HG03196 (cell line): Measurements from ENCODE around the gene NPFF.
A peak's percentile ranks its signal among the peaks of the same experiment; 100 is the strongest.
"Not testable (repeated sequence)": the region's sequence is repeated elsewhere in the genome, so short reads cannot be mapped to it uniquely, and the experiment has no call there.

ENCODE experiments used
- ATAC-seq: cut with Tn5 transposase; IDR thresholded peaks from one replicate; pipeline ENCODE4 v1.9.1; 2021; ENCODE audit not compliant: unreplicated experiment

NPFF gene

DNA sequence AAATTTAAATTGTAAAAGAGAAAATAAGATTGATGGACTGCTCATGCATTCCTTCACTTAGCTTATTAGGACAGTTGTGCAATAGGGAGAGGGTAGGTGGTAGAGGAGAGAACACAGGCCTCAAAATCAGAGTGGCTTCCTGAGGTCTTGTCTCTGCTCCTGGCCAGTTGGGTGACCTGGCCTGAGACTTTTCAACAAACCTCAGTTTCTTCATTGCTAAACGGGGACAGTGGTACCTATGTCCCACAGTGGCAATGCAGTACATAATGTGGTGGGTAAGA, 10.6 kb downstream of the NPFF start:
- ATAC-seq: no peak

DNA sequence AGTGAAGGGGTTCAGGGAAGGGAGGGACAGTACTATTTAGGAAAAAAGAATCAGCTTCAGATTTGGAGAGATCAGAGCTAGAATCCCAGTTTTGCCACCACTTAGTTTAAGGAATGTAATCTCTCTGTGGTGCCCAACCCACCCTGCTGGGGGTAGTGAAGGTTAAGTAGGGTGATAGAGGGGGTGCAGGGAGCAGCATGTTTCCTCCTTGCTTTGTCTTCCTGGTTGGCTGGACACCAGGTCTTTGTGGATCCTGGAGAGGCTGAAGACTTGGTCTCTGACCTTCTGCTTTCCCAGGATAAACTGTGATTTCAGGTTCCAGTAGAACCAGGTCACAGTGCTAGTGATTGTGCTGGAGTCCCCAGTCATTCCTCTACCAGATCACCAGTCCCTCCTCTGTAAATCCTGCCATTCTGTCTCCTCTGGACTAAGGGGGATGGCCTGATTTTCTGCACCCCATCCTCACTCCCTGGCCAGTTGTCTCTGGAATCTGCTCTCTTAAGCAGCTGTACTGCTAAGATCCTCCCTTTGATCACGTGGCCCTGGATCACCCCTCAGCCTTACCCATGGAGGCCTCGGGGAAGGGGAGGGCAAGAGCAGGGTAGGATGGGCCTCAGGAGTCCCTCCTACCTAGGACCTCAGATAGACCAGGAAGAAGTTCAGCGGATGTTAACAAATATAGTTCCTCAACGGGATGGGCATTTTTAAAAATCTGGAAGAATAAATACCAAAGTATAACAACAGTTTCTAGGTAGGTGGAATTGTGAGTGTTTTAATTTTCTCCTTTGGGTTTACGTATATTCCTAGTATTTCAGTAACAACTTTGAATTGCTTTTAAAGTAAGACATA, 11.2 kb downstream of the NPFF start:
- no peak for ATAC-seq

DNA sequence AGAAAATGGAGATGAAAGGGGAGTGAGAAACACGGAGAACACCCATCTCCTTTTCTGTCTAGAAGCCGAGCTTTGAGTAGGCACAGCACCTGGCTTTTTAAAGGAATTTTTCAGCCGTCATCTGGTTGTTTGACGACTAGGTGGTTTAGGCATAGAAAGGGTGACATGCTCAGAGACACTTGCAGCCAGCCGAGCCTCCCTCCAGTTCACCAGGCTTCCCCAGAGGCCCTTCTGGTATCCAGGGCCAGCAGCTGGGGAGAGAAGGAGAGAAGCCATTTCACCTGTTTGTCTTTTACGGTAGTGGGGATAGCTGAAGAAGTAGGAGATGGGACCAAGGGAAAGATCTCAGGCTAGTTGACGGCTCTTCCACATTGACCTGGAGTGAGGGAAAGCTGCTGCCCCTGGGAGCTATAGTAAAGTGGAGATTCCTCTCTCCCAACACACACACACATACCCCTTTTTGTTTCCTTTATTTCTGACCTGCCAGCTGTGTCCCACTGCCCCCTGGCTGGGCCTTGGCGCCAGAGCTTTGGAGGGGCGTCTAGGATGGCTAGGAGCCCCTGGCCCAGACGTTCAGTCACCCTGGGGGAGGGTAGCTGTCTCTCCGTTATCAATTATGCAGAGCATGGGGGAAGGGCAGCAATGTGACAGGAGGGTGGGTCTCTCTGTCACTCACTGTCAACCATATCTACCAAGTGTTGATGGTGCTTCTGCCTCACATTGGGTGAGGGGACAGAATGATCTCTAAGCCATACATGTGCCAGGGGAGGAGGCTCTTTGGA, 13.5 kb downstream of the NPFF start:
- ATAC-seq: no peak

DNA sequence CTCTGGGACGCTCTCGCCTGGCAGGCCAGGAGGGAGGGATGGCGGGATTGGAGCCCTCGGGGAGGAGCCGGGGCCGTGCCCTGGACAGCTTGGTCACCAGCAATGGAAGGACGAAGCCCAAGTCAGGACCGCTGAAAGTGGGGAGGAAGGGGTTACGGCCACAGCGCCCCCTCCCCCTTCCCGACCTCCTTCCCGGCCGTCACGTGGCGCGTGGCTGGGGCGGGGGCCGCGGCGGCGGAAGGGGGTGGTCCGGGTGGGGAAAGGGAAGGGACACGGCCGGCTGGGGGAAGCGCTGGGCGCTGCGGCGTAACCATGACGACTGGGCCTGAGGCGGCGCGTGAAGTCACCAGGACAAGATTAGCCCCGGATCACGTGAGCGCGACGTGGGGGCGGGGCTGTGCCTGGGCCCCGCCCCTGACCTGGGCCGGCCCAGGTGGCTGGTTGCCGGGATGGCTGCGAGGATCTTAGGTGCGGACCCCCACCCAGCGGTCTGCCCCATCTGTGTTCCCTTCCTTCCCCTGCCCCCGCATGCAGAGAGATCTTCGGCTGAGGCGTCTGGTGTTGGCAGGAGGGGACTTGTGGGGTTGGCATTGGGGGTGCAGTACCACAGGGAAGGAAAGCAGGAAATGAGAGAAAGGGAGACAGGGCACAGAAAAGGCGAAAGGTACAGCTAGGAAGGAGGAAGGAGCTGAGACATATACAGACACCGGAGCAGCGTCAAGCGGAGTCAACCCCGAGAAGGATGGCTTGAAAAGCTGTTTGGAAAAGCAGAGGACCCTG, 14.3 kb downstream of the NPFF start:
- peak; percentile 78 for ATAC-seq

DNA sequence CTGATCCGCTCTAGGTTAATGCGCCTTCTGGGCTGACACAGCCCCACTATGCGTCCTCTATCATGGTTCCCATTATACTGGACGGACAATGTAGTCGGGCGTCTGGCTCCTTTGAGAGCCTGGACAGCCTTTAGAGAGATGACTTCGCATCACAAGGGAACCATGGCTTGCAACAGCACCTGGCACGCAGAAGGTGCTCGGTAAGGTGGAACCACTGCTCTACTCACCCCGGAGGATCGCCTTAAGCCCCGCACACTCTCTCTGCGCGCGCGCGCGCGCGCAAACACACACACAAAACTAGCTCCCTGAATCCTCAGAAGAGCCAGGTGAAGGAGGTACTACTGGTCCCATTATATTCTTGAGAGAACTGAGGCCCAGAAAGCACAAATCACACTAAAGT, 15.1 kb downstream of the NPFF start:
- no peak for ATAC-seq

DNA sequence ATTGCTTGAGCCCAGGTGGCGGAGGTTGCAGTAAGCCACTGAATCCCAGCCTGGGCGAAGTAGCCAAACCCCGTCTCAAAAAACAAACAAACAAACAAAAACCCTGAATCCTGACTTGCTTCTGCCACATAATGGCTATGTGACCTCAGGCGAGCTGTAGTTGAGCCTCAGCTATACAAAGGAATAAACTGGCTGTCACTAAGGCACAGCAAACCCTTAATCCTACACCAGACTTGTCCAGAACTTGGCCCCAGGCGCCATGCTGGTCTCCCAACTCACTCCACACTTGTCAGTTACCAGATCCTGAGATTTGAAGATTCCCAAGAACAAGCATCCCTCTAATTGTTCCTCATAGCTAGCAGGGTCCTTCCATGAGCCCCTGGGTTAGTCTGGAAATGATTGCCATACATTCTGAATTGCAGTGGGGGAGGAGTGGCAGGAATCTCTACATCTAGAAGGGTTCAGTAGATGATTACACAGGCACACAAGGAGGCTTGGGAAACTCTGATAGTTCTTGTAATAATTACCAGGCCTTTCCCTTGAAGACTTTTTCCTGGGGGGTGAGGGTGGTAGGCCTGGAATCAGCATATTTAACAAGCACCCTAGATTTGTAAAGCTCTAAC, 17.9 kb downstream of the NPFF start:
- no peak for ATAC-seq

DNA sequence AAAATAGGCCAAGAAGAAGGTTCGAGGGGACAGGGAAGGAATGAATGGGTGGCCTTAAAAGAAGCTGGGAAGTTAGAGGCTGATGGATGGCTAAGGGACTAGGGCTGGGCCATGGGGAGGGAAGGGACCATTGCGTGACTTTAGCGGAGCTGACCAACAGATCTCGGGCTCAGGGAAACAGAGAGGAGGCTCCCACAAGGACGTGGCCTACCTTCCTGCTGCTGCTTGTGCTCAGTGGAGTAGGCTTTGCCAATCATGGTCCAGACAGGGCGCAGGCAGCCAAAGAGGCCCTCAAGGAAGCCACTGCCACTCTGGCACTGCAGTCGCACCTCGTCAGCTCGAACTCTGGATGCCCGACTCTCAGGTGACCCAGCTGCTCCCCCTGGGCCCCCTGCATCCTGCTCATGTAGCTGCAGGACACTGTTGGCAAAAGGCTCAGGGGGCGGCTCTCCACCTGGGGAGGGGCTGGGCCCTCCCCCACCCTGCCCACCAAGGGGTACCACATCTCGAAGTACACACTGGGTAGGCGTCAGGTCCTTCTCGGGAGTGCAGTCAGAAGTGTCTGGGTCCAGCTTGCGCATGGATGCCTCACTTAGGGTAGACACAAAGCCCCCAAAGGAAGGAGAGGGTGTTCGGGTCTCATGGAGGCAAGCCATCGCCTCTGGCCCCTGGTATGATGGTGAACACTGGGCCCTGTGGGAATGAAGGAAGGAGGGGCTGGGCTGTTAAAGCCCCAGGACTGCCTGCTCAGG, 20.4 kb downstream of the NPFF start:
- no peak for ATAC-seq

DNA sequence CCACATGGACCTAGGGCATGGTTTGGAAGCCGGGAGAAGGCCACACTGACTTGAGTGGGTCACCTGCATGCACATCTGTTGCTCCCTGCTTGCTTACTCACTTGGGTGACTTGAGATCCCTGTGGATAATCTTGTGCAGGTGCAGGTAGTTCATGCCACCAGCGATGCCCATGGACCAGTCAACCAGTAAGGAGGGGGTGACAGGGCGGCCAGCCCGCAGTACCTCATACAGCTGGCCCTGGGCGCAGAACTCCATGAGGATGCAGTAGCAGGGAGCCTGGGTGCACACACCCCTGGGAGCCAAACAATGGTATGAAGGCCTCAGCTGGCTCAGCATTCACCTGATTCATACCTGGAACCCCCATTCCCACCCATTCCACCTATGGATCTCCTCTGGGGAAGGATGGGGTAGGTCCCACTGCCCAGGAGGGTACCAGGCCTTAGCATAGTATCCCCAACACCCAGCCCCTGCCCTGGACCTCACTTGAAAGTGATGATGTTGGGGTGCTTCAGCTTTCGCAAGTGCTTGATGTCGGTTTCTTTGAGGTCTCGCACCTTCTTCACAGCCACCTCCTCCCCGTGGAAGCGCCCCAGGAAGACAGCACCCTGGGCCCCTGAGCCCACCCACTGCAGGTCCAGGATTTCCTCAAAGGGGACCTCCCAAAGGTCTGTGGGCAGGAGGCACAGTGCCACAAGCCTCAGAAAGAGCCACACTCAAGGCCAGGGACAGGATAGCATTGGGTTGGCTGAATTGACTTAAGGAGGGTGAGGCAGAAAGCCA, 21.1 kb downstream of the NPFF start:
- no peak for ATAC-seq

DNA sequence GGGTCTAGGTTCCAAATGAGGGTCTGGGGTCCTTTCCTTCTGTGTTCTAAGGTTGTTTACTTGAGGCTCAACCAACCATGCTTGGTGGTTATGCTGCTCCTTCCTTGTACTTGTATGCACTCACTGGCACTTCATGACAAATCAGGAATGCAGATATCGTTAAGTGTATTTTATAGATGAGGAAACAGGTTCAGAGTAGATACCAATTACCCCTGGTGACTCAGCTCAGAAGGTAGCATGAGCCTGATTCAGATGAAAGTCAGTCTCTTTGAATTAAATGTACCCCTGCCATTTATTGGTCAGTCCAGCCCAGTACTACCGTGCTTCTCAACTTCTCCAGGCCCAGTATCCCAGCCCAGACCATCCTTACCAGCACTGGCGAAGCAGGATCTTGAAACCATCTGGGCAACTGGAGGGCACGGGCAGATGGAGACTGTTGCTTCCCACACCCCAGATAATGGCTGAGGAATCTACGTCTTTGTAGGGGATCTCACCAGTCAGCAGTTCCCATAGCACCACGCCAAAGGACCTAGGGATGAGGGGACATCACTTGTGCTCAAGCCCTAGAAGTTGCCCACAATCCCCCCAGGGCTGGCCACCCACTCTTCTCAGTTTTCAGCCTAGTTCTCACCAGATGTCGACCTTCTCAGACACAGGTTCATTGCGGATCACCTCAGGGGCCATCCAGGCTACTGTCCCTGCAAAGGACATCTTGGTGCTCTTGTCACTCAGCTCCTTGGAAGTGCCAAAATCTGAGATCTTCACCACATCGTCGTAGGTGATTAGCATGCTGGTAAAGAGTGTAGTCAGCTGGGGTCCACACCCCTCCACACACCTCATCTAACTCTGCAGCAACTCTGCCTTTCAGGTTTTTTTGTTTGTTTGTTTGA, 22.4 kb downstream of the NPFF start:
- ATAC-seq: no peak

DNA sequence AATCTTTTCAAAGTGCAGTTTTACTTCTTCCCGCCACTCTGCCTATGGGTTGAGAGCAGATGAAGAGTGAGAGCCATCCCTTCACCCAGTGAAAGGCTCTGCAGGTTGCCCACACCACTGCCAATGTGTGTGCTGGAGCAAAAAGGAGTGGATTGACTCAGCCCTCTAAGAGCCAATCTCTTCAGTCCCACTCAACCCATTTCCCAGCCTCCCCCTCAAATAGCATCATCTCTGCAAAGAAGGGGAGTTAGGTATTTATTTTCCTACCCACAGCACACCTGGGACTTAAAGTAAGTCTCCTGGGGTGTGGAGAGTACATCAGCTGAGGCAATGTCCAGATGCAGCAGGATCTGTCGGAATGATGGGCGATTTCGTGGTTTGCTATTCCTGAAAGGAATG, 23.3 kb downstream of the NPFF start:
- no peak for ATAC-seq

DNA sequence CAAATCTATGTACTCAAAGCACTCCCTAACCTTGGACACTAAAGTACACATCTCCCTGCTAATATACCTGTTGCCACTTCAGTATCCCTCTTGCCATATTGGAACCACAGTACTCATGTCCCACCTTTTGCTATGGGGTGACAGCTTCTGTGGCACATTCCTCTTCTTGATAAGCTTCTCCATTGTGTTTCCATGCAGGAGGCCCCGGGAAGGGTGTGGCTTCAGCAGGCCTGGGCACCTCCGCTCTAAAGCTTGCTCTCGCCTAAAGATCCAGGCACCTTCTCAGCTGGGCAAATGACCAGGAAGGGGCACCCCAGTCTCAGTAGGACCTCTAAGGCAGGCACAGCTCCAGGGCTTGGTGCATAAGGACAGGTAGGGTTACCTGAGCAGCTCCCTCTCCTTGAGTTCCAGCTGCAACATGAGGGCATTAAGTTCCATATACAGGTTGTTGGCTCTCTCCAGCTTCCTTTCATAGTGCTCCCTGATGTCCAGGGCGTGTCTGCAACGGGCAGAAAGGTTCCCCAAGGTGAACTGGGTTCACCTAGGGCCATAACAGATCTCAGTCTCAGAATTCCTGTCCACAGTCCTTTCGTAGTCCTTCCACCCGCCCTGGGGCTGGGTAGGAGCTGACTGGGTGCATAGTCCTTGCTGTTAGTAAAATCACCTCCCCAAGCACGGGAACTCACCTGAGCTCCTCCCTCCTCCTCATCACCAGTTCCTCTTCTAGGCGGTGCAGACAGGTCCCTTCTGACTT, 23.9 kb downstream of the NPFF start:
- ATAC-seq: no peak

DNA sequence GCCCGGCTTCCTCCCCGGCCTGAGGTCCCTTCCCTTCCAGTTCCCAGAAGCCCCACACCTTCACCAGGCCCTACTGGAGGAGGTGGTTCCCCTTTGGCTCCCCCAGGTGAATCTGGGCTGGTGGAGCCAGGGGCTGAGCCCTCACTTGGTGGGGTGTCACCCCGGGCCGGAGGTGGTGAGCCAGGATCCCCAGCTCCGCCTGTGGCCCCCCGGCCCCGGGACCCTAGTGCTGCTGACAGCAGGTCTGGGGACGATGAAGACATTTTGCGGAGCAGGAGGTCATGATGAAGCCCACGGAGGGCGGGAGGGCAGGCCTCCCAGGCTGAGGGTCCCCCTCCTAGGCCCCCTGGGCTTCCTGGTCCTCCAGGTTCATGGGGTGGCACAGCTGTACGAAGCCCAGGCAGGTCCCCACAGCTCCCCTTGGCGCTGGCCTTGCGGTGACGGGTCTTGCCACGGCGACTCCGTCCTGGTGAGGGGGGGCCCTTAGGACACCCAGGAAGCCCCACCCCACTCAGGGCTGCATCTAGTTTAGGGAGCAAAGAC, 24.6 kb downstream of the NPFF start:
- ATAC-seq: no peak

DNA sequence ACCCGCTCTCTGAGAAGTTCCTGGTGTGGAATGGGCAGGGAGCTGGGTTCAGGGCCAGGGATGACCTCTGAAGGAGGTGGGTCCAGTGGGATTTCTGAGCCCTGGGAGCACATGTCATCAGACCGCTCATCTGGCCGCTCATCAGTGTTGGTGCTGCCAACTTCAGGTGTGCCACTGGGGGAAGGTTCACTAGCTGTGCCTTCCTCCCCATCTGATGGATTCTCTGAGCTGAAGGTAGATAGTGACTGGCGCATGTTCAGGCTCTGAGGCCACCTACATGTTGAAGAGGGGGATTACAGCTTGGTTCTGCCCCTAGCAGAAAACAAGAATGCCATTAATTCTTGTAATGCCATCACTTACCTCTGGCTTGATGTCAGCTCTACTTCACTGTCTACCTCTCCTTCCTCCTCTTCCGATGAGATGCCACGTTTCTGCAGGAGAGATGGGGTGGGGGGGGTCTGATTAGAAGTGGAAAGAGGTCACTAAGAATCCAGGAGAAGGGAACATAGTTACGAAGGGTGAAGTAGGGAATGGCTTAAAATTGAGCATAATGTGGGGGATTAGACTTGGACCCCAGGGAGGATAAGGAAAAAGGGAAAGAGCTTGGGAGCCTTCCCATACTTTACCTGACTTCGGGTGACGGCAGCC, 25.2 kb downstream of the NPFF start:
- ATAC-seq: no peak

DNA sequence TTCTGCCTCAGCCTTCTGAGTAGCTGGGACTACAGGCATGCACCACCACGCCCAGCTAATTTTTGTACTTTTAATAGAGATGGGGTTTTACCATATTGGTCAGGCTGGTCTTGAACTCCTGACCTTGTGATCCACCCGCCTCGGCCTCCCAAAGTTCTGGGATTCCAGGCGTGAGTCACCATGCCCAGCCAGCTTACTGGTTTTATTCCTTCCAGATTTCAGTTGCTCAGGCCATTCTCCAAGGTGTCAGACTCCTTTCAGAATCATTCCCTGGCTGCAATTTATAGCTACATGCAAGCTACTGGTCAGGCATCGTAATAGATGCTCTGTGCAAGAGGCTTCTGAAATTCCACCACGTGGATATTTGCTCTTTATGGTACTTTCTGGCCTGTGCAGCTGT, 25.8 kb downstream of the NPFF start:
- not testable (repeated sequence) for ATAC-seq

DNA sequence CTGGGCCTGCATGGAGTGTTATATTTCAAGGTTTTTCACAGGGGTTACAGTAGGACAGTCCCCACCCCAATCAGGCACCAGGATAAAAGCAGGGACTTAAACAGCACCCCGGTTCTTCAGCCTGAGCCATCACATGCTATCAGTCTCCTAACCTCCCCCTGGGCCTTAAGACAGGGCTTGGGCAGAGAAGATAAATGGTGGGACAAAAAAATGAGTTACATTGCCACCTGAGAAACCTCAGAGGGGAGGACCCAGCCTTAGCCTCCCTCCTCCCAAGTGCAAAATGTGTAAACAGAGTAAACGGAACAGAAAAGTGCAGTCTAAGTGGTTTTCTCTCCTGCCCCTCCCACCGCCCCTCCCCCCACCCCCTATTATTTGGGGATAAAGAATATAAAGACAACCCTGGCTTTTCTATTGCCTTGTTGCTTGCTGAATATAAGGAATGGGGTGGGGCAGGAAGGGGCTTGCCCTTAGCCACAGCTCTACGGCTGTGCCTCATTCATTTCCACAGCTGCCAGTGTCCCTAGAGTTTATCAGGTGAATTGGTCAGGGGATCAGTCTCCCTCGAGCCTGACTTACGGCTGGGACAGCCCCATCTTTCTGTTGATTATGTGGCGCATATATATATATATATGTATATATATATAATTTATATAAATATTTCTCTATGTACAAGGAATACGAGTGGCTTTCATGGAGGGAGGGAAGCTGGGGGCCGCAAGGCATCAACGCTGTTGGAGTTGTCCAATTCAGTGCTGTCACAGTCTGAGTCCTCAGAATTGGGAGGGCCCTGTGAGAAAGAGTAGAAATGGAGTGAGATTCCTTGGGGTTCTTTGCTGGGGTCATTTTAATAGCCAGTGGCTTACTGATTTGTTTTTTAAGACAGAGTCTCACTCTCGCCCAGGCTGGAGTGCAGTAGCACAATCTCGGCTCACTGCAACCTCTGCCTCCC, 26.5 kb downstream of the NPFF start:
- ATAC-seq: no peak

DNA sequence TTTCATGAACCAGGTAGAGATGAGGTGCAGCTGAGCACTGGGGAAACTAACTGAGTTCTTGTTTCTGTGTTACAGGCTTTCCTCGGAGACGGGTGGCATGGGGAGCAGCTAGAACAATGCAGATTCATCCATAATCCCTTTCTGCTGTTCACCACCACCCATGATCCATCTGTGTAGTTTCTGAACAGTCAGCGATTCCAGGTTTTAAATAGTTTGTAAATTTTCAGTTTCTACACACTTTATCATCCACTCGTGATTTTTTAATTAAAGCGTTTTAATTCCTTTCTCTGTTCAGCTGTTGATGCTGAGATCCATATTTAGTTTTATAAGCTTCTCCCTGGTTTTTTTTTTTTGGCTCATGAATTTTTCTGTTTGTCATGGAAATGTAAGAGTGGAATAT, 28.0 kb downstream of the NPFF start:
- ATAC-seq: no peak
